RWPE2 (cell line): ENCODE measurements around the gene RABGAP1.

Experiments used
- ATAC-seq: fragments of 200-7000 bp; cut with Tn5 transposase; 3 replicates; pipeline ENCODE4 v1.9.1; 2021; ENCODE audit warnings: low read depth
- DNase-seq: peaks from one replicate; pipeline ENCODE4 v3.0.0-alpha.2; 2020; ENCODE audit warnings: low spot score
- H3K27ac ChIP-seq: fragments of 450-650 bp; 2 replicates; pipeline ENCODE4 v1.5.1; 2017; ENCODE audit warnings: mild to moderate bottlenecking; ENCODE audit not compliant: poor library complexity, severe bottlenecking
- H3K27me3 ChIP-seq: fragments of 250-450 bp; sonication (Bioruptor Pico); 2 replicates; pipeline ENCODE4 v1.5.1; 2021; ENCODE audit warnings: mild to moderate bottlenecking, moderate library complexity; ENCODE audit not compliant: insufficient read depth, poor library complexity, severe bottlenecking
- H3K36me3 ChIP-seq: fragments of 250-450 bp; sonication (Bioruptor Pico); 2 replicates; pipeline ENCODE4 v1.5.1; 2020; ENCODE audit warnings: low read depth, mild to moderate bottlenecking, moderate library complexity
- H3K4me1 ChIP-seq: fragments of 250-450 bp; sonication (Bioruptor Pico); 2 replicates; pipeline ENCODE4 v1.5.1; 2021; ENCODE audit warnings: mild to moderate bottlenecking, moderate library complexity; ENCODE audit not compliant: insufficient read depth, poor library complexity, severe bottlenecking
- H3K4me3 ChIP-seq: fragments of 250-450 bp; sonication (Bioruptor Pico); 2 replicates; pipeline ENCODE4 v1.5.1; 2021; ENCODE audit warnings: mild to moderate bottlenecking, moderate library complexity; ENCODE audit not compliant: severe bottlenecking
- H3K9me3 ChIP-seq: fragments of 250-450 bp; sonication (Bioruptor Pico); 2 replicates; pipeline ENCODE4 v1.5.1; 2021; ENCODE audit warnings: mild to moderate bottlenecking, moderate library complexity; ENCODE audit not compliant: severe bottlenecking
- TF ChIP-seq, protein P1 (sequence below): fragments of 450-650 bp; IDR thresholded peaks from one replicate; pipeline ENCODE4 v1.5.1; 2017; ENCODE audit warnings: mild to moderate bottlenecking, moderate library complexity; ENCODE audit not compliant: poor library complexity, severe bottlenecking

RABGAP1 gene

GRCh38 chr9:123046406-123047195 is 105.8 kb downstream of the RABGAP1 start:
- TF ChIP-seq, protein P1, sequence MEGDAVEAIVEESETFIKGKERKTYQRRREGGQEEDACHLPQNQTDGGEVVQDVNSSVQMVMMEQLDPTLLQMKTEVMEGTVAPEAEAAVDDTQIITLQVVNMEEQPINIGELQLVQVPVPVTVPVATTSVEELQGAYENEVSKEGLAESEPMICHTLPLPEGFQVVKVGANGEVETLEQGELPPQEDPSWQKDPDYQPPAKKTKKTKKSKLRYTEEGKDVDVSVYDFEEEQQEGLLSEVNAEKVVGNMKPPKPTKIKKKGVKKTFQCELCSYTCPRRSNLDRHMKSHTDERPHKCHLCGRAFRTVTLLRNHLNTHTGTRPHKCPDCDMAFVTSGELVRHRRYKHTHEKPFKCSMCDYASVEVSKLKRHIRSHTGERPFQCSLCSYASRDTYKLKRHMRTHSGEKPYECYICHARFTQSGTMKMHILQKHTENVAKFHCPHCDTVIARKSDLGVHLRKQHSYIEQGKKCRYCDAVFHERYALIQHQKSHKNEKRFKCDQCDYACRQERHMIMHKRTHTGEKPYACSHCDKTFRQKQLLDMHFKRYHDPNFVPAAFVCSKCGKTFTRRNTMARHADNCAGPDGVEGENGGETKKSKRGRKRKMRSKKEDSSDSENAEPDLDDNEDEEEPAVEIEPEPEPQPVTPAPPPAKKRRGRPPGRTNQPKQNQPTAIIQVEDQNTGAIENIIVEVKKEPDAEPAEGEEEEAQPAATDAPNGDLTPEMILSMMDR: no peak
- Histone ChIP-seq H3K4me1 (peaks cover 10% of the 10 kb centered on the region), H3K36me3 (no peaks in the 10 kb centered on the region), H3K4me3 (no peak overlapping the region), H3K9me3 (no peaks in the 10 kb centered on the region), H3K27ac (no peak overlapping the region), H3K27me3 (no peaks in the 10 kb centered on the region)
- DNase-seq (no peak), ATAC-seq (no peak)

- H3K36me3 ChIP-seq: peaks cover 3% of the 10 kb centered on the region
- DNase-seq (no peak), ATAC-seq (no peak)
- no peaks in the 10 kb centered on the region for H3K9me3 ChIP-seq
- H3K4me1 ChIP-seq: peaks cover 10% of the 10 kb centered on the region
- TF ChIP-seq, protein P1: no peak
- no peak overlapping the region for H3K4me3 ChIP-seq
- no peak overlapping the region for H3K27ac ChIP-seq
- no peaks in the 10 kb centered on the region for H3K27me3 ChIP-seq
These were observed 107.9 kb downstream of the RABGAP1 start for GRCh38 chr9:123048748-123049147.

GRCh38 chr9:123049589-123050222 is 108.9 kb downstream of the RABGAP1 start:
- Histone ChIP-seq H3K4me3 (no peak overlapping the region), H3K9me3 (no peaks in the 10 kb centered on the region), H3K4me1 (peaks cover 4% of the 10 kb centered on the region), H3K27me3 (no peaks in the 10 kb centered on the region), H3K36me3 (peaks cover 11% of the 10 kb centered on the region), H3K27ac (no peak overlapping the region)
- ATAC-seq: 0 out of 3 replicates have a peak, but pooled peaks have one; percentile 31
- TF ChIP-seq, protein P1: no peak
- no peak for DNase-seq

DNA sequence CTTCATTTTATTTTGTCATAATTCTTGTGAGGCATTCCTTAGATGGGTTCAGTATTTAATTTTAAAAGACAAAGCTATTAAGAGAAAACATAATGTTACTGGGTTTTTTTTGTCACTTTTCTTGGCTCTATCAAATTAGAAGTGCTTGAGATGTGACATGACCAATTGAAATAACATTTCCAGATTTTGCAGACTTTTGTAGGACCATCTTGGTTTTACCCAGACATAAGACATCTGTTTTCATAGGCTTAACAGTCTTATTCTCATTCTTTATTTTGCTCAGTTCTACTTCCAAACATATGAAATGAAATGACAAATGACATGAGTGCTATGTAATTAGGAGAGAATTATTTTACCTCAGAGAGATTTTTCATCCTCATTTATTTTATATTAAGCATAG is 112.2 kb downstream of the RABGAP1 start:
- Histone ChIP-seq H3K4me1 (no peaks in the 10 kb centered on the region), H3K4me3 (no peak overlapping the region), H3K9me3 (no peaks in the 10 kb centered on the region), H3K27me3 (no peaks in the 10 kb centered on the region), H3K36me3 (peaks cover 11% of the 10 kb centered on the region), H3K27ac (no peak overlapping the region)
- no peak for ATAC-seq
- no peak for DNase-seq
- TF ChIP-seq, protein P1: no peak

DNA sequence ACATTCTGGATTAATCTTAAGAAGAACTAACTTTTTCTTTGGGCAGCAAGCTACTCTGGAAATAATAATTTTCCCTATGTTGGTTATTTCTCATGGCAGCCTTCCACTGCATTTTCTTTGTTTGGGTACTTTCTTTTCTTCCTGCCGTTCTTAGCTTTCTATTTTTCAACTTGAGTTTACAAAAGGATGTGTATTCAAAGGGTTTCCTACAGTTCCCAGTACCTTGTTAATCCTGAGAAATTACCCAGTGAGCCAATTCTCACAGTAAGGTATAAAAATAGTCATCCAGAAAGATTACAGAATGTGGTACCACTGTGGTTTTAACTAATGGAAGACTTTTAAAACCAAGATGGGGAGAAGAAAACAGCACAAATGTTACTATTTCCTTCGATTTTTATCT is 112.9 kb downstream of the RABGAP1 start:
- H3K4me3 ChIP-seq: no peak overlapping the region
- no peak overlapping the region for H3K27ac ChIP-seq
- TF ChIP-seq, protein P1: no peak
- H3K9me3 ChIP-seq: no peaks in the 10 kb centered on the region
- DNase-seq (no peak), ATAC-seq (no peak)
- H3K4me1 ChIP-seq: peaks cover 6% of the 10 kb centered on the region
- H3K27me3 ChIP-seq: no peaks in the 10 kb centered on the region
- H3K36me3 ChIP-seq: peaks cover 11% of the 10 kb centered on the region
